DND-41 (cell line): ENCODE measurements around the gene SGSM2.

Experiments
- ATAC-seq: fragments of 200-7000 bp; cut with Tn5 transposase; 3 replicates; pipeline ENCODE4 v1.9.1; 2021; ENCODE audit warnings: low read depth; ENCODE audit not compliant: insufficient read depth
- DNase-seq: peaks from one replicate; pipeline ENCODE4 v3.0.0-alpha.2; 2020
- H2AFZ ChIP-seq: 2 replicates; pipeline ENCODE4 v1.6.0; 2012; ENCODE audit warnings: low read depth, low read length
- H3K27ac ChIP-seq: 2 replicates; pipeline ENCODE4 v1.5.1; 2012; ENCODE audit warnings: low read length, inconsistent platforms
- H3K27me3 ChIP-seq: fragments of 200-600 bp; sonication (generic); 2 replicates; pipeline ENCODE4 v1.6.0; 2012; ENCODE audit warnings: low read length, mild to moderate bottlenecking, inconsistent platforms; ENCODE audit not compliant: insufficient read depth, poor library complexity
- H3K36me3 ChIP-seq: 2 replicates; pipeline ENCODE4 v1.5.1; 2012; ENCODE audit warnings: low read length, inconsistent platforms; ENCODE audit not compliant: insufficient read depth
- H3K4me1 ChIP-seq: 2 replicates; pipeline ENCODE4 v1.5.1; 2012; ENCODE audit warnings: mild to moderate bottlenecking, low read length; ENCODE audit not compliant: insufficient read depth
- H3K4me2 ChIP-seq: 2 replicates; pipeline ENCODE4 v1.6.0; 2012; ENCODE audit warnings: mild to moderate bottlenecking, moderate library complexity, low read length, inconsistent platforms; ENCODE audit not compliant: insufficient read depth
- H3K4me3 ChIP-seq, 2 experiments: fragments of 200-600 bp in 1 of 2; shearing (Covaris generic) in 1 of 2; 2 replicates each; pipeline ENCODE4 v1.5.1; 2012 to 2016; ENCODE audit warnings: inconsistent platforms in 2 of 2, low read length in 2 of 2, mild to moderate bottlenecking in 2 of 2, low read depth in 1 of 2, moderate library complexity in 1 of 2
- H3K79me2 ChIP-seq: 2 replicates; pipeline ENCODE4 v1.6.0; 2012; ENCODE audit warnings: low read length, inconsistent platforms; ENCODE audit not compliant: insufficient read depth
- H3K9ac ChIP-seq: 2 replicates; pipeline ENCODE4 v1.6.0; 2012; ENCODE audit warnings: low read depth, mild to moderate bottlenecking, inconsistent platforms, low read length, moderate library complexity
- H3K9me3 ChIP-seq: 2 replicates; pipeline ENCODE4 v1.5.1; 2012; ENCODE audit warnings: low read length, moderate library complexity, mild to moderate bottlenecking, inconsistent platforms; ENCODE audit not compliant: insufficient read depth, severe bottlenecking
- H4K20me1 ChIP-seq: 2 replicates; pipeline ENCODE4 v1.6.0; 2012; ENCODE audit warnings: low read length; ENCODE audit not compliant: insufficient read depth
- EZH2 ChIP-seq: IDR thresholded peaks from 3 replicates; pipeline ENCODE4 v1.6.1; 2012; ENCODE audit warnings: borderline replicate concordance, low read depth, mild to moderate bottlenecking, moderate library complexity, low read length, inconsistent platforms; ENCODE audit not compliant: severe bottlenecking
- TF ChIP-seq, protein P1 (sequence below): IDR thresholded peaks from 2 replicates; pipeline ENCODE4 v1.5.1; 2012; ENCODE audit warnings: borderline replicate concordance, low read length, moderate library complexity, mild to moderate bottlenecking; ENCODE audit not compliant: poor library complexity, severe bottlenecking; ENCODE audit errors: extremely low read depth

Gene SGSM2

DNA sequence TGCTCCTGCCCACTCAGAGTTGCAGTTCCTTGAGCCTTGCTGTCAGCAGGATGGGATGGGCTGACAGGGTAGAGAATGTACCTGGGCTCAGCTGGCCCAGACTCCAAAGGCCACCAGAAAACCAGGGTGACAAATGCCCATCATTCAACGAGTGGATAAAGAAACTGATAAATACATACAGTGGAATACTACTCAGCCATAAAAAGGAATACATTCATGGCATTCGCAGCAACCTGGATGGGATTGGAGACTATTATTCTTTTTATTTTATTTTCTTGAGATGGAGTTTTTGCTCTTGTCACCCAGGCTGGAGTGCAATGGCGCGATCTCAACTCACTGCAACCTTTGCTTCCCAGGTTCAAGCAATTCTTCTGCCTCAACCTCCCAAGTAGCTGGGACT is 19.9 kb downstream of the SGSM2 start:
- no peak overlapping the region for H3K4me3 ChIP-seq
- H3K79me2 ChIP-seq, result 0 out of 2 replicates have a peak, but pooled peaks cover 4% of the 10 kb centered on the region
- ATAC-seq, result no peak
- TF ChIP-seq, protein P1, sequence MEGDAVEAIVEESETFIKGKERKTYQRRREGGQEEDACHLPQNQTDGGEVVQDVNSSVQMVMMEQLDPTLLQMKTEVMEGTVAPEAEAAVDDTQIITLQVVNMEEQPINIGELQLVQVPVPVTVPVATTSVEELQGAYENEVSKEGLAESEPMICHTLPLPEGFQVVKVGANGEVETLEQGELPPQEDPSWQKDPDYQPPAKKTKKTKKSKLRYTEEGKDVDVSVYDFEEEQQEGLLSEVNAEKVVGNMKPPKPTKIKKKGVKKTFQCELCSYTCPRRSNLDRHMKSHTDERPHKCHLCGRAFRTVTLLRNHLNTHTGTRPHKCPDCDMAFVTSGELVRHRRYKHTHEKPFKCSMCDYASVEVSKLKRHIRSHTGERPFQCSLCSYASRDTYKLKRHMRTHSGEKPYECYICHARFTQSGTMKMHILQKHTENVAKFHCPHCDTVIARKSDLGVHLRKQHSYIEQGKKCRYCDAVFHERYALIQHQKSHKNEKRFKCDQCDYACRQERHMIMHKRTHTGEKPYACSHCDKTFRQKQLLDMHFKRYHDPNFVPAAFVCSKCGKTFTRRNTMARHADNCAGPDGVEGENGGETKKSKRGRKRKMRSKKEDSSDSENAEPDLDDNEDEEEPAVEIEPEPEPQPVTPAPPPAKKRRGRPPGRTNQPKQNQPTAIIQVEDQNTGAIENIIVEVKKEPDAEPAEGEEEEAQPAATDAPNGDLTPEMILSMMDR, result no peak
- no peak for TF ChIP-seq EZH2
- H3K4me1 ChIP-seq, result peaks cover 11% of the 10 kb centered on the region
- H3K9ac ChIP-seq, result no peak overlapping the region
- H3K4me2 ChIP-seq, result no peak overlapping the region
- H3K27me3 ChIP-seq, result no peaks in the 10 kb centered on the region
- no peak for DNase-seq
- H3K36me3 ChIP-seq, result peaks cover 29% of the 10 kb centered on the region
- no peak overlapping the region for H2AFZ ChIP-seq
- H4K20me1 ChIP-seq, result peaks cover 25% of the 10 kb centered on the region
- H3K9me3 ChIP-seq, result no peaks in the 10 kb centered on the region
- no peak overlapping the region for H3K27ac ChIP-seq

DNA sequence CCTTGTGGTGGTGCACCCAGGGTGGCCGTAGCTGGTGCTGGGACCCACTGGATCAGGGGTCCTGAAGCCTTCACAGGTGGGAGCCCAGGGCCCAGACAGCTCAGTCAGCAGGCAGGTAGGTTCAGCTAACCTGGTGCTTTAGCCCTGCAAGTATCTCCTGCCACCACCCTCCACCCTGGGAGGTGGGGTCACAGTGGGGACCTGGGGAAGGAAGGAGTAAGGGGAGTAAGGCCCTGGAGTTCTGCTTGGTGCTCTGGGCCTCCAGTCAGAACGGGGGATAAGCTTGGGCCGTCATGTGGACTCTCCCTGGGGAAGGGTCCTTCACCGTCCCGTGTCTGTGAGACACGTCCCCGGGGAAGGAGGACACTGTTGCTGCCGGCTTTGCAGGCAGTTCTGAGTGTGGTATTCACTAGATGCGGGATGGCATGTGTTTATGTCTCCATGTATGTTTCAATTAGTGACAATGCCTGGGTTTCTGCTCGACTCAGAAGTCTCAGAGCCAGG is 20.7 kb downstream of the SGSM2 start:
- peaks cover 22% of the 10 kb centered on the region for H4K20me1 ChIP-seq

DNA sequence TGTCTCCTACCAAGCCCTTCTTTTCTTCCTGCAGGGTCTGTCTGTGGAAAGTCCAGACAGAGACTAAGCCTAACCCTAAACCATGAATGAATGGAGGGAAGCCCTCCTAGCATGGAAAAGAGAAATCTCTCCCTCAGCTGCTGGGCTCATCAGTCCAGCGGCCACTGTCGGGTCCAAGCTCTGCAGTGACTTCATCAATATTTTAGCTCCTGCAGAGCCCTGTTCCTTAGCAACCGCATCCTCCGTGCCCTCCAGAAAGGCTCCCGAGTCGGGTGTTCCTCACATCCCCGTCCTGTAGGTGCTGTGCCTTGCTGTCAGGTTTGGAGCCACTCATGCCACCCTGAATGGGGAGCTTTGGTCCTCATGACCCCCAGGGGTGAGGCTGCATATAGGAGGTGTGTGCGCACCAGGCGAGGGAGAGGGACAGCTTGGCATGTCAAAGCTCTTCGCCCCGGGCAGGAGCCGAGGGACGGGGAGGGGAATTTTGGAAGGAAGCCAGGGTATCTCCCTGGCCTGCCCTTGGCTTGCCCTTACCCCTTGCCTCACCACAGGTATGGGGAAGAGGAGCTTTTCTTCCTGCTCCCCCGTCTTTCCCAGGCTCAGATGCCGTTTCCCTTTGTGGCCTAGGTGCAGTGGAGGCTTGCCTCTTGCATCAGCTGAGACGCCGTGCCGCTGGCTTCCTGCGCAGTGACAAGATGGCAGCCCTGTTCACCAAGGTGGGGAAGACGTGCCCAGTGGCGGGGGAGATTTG is 23.9 kb downstream of the SGSM2 start:
- H3K36me3 ChIP-seq, result peaks cover 64% of the 10 kb centered on the region
- no peak overlapping the region for H3K4me2 ChIP-seq
- H3K79me2 ChIP-seq, result 0 out of 2 replicates have a peak, but pooled peaks cover 4% of the 10 kb centered on the region
- H4K20me1 ChIP-seq, result peaks cover 19% of the 10 kb centered on the region
- no peaks in the 10 kb centered on the region for H3K27me3 ChIP-seq
- no peak overlapping the region for H3K4me3 ChIP-seq
- TF ChIP-seq, protein P1, result no peak
- no peak for TF ChIP-seq EZH2
- no peak overlapping the region for H3K9ac ChIP-seq
- H2AFZ ChIP-seq, result no peak overlapping the region
- no peak overlapping the region for H3K27ac ChIP-seq
- no peak for ATAC-seq
- no peak for DNase-seq
- H3K9me3 ChIP-seq, result no peaks in the 10 kb centered on the region
- H3K4me1 ChIP-seq, result no peaks in the 10 kb centered on the region

More for the DNA sequence above, 20.7 kb downstream of the SGSM2 start:
- no peak for TF ChIP-seq EZH2
- TF ChIP-seq, protein P1, result no peak
- DNase-seq (no peak), ATAC-seq (no peak)
- Histone ChIP-seq H3K27ac (no peak overlapping the region), H3K4me2 (no peak overlapping the region), H3K79me2 (0 out of 2 replicates have a peak, but pooled peaks cover 4% of the 10 kb centered on the region), H3K36me3 (peaks cover 35% of the 10 kb centered on the region), H3K27me3 (no peaks in the 10 kb centered on the region), H3K9ac (no peak overlapping the region), H3K4me1 (peaks cover 9% of the 10 kb centered on the region), H3K9me3 (no peaks in the 10 kb centered on the region), H3K4me3 (no peak overlapping the region), H2AFZ (no peak overlapping the region)
